Endothelial cell of umbilical vein (primary cell): ENCODE results near the gene RFX7. TPM values are rescaled to one million over a fixed set of nuclear protein-coding genes. Genes with fewer than 3 reads are reported as not detected.

ENCODE experiments used
- BruUV-seq: library from RNA; stranded (reverse); fragments of 400-500 nt; replicated peaks from 2 replicates; lab custom pipeline; 2021; lab: Mats Ljungman, UMichigan
- CTCF ChIA-PET: fragments of 300-600, 350-600 bp; sonication (Branson Sonifier 250); formaldehyde crosslinking; loops from one replicate; lab custom pipeline; 2021; ENCODE audit warnings: antibody characterized with exemption, inconsistent platforms; lab: Charles Lee
- POLR2A ChIA-PET: fragments of 300-600, 350-600 bp; sonication (Branson Sonifier 250); formaldehyde crosslinking; loops from one replicate; lab custom pipeline; 2021; ENCODE audit warnings: antibody characterized with exemption, inconsistent platforms; lab: Charles Lee
- DNase-seq: peaks from one replicate; pipeline ENCODE4 v3.0.0-alpha.2; 2011; ENCODE audit warnings: low read depth, low spot score
- FAIRE-seq: peaks from 2 replicates; lab custom pipeline; 2011; peaks lifted over from hg19 to GRCh38; lab: Jason Lieb, UNC
- H2AFZ ChIP-seq: 2 replicates; pipeline ENCODE4 v1.6.0; 2012; ENCODE audit warnings: low read depth, low read length, control low read depth, inconsistent platforms
- H3K27ac ChIP-seq: 2 replicates; pipeline ENCODE4 v1.5.1; 2011; ENCODE audit warnings: low read depth, mild to moderate bottlenecking, control low read depth, low read length, moderate library complexity; ENCODE audit not compliant: insufficient read depth
- H3K27me3 ChIP-seq, 2 experiments: 2 replicates each; pipeline versions ENCODE4 v1.6.0 to v1.6.1; 2011; ENCODE audit warnings: low read length in 2 of 2, mixed read lengths in 1 of 2; ENCODE audit not compliant: control insufficient read depth in 2 of 2, insufficient read depth in 2 of 2
- H3K36me3 ChIP-seq, 2 experiments: 2 replicates in 1 of 2; 3 replicates in 1 of 2; pipeline ENCODE4 v1.5.1; 2011; ENCODE audit warnings: low read length in 2 of 2, mild to moderate bottlenecking in 1 of 2, moderate library complexity in 1 of 2; ENCODE audit not compliant: control insufficient read depth in 2 of 2, insufficient read depth in 2 of 2; ENCODE audit errors: extremely low read depth in 1 of 2
- H3K4me1 ChIP-seq: 3 replicates; pipeline ENCODE4 v1.5.1; 2011; ENCODE audit warnings: mild to moderate bottlenecking, low read length; ENCODE audit not compliant: control insufficient read depth, insufficient read depth; ENCODE audit errors: extremely low read depth
- H3K4me2 ChIP-seq: 2 replicates; pipeline ENCODE4 v1.6.1; 2011; ENCODE audit warnings: low read length, control low read depth, mixed read lengths; ENCODE audit not compliant: insufficient read depth
- H3K4me3 ChIP-seq, 3 experiments: fragments of 200-600 bp in 1 of 3; sonication (generic), shearing (Covaris generic) in 1 of 3; replicated peaks in 1 of 3; 2 replicates each; pipeline ENCODE4 v1.5.1; 2011 to 2016; ENCODE audit warnings: control low read depth in 3 of 3, low read length in 3 of 3, mild to moderate bottlenecking in 2 of 3, inconsistent platforms in 1 of 3, low read depth in 1 of 3, moderate library complexity in 1 of 3; ENCODE audit not compliant: insufficient read depth in 1 of 3
- H3K79me2 ChIP-seq: 2 replicates; pipeline ENCODE4 v1.6.0; 2012; ENCODE audit warnings: low read length, inconsistent platforms; ENCODE audit not compliant: control insufficient read depth, insufficient read depth
- H3K9ac ChIP-seq: replicated peaks from 2 replicates; pipeline ENCODE3; 2011; ENCODE audit warnings: low read length, control low read depth; ENCODE audit not compliant: insufficient read depth; ENCODE audit errors: extremely low read depth
- H3K9me1 ChIP-seq: replicated peaks from 3 replicates; pipeline ENCODE4 v1.6.0; 2011; ENCODE audit warnings: mild to moderate bottlenecking, low read length; ENCODE audit not compliant: control insufficient read depth, insufficient read depth; ENCODE audit errors: extremely low read depth
- H3K9me3 ChIP-seq: replicated peaks from 2 replicates; pipeline ENCODE4 v1.5.1; 2012; ENCODE audit warnings: low read length, inconsistent platforms; ENCODE audit not compliant: control insufficient read depth, insufficient read depth
- H4K20me1 ChIP-seq: replicated peaks from 2 replicates; pipeline ENCODE3; 2011; ENCODE audit warnings: mild to moderate bottlenecking, low read length; ENCODE audit not compliant: control insufficient read depth, insufficient read depth; ENCODE audit errors: extremely low read depth
- EZH2 ChIP-seq: IDR thresholded peaks from 2 replicates; pipeline ENCODE4 v1.6.1; 2012; ENCODE audit warnings: borderline replicate concordance, low read depth, mild to moderate bottlenecking, moderate library complexity, low read length, inconsistent platforms; ENCODE audit not compliant: severe bottlenecking
- FOS ChIP-seq: IDR thresholded peaks from 2 replicates; pipeline ENCODE4 v1.6.1; 2011; ENCODE audit warnings: mild to moderate bottlenecking, low read length, moderate library complexity, borderline replicate concordance; ENCODE audit not compliant: insufficient read depth
- GATA2 ChIP-seq: IDR thresholded peaks from 2 replicates; pipeline ENCODE4 v1.7.0; 2011; ENCODE audit warnings: low read depth, mild to moderate bottlenecking, moderate library complexity, mixed read lengths, low read length; ENCODE audit not compliant: insufficient read length, insufficient read depth
- JUN ChIP-seq: IDR thresholded peaks from 2 replicates; pipeline ENCODE4 v1.6.1; 2011; ENCODE audit warnings: borderline replicate concordance, low read depth; ENCODE audit not compliant: insufficient read length, insufficient read depth
- MYC ChIP-seq: IDR thresholded peaks from one replicate; pipeline ENCODE4 v1.6.1; 2011; ENCODE audit warnings: mild to moderate bottlenecking, low read depth, low read length
- POLR2A ChIP-seq: IDR thresholded peaks from 2 replicates; pipeline ENCODE4 v1.6.1; 2012; ENCODE audit warnings: low read depth, mild to moderate bottlenecking, control low read depth, low read length
- POLR2AphosphoS5 ChIP-seq: IDR thresholded peaks from 2 replicates; pipeline ENCODE4 v1.6.1; 2012; ENCODE audit warnings: low read depth, mild to moderate bottlenecking, control low read depth, low read length, moderate library complexity; ENCODE audit not compliant: insufficient read depth
- dilution Hi-C: fragments of 300-500 bp; cut with MboI; formaldehyde crosslinking; loops from one replicate; pipeline ENCODE4 v1.15.0; 2019; ENCODE audit warnings: low sequenced_read_pairs; ENCODE audit not compliant: extremely low pct_ligation_motif_present
- intact Hi-C: fragments of 100-400 bp; cut with micrococcal nuclease; formaldehyde crosslinking; loops from one replicate; pipeline ENCODE4 v1.10.0; 2022
- polyA plus RNA-seq, 4 experiments: library from polyadenylated mRNA; depleted of rRNA in 3 of 4; stranded (reverse) in 3 of 4; unstranded in 1 of 4; fragments of >200 nt; gene quantifications; 2 replicates each; pipeline versions ENCODE4 v1.2.1 to v1.2.3, GENCODE V29; 2011 to 2012; ENCODE audit warnings: missing spikeins in 1 of 4
- total RNA-seq: library from RNA; stranded (reverse); gene quantifications from 2 replicates; pipeline ENCODE4 v1.2.3, GENCODE V29; 2021
- TF ChIP-seq, protein P1 (sequence below): IDR thresholded peaks from 2 replicates; pipeline ENCODE4 v1.6.1; 2011; ENCODE audit not compliant: insufficient read depth, insufficient read length
- TF ChIP-seq, protein P2 (sequence below), 2 donors: IDR thresholded peaks; 1 replicate in 1 of 2; 2 replicates in 1 of 2; pipeline ENCODE4 v1.5.1; 2011; ENCODE audit warnings: low read length in 2 of 2, mild to moderate bottlenecking in 2 of 2, moderate library complexity in 2 of 2, control low read depth in 1 of 2, inconsistent platforms in 1 of 2, low read depth in 1 of 2; ENCODE audit not compliant: insufficient read depth in 1 of 2; ENCODE audit errors: extremely low read depth in 1 of 2

The RFX7 gene
- total and polyA plus RNA-seq, 2 donors (not counting 3 experiments of a cell fraction or from before 2014, with no cell fraction given), result 6.3 to 23.0 TPM

DNA sequence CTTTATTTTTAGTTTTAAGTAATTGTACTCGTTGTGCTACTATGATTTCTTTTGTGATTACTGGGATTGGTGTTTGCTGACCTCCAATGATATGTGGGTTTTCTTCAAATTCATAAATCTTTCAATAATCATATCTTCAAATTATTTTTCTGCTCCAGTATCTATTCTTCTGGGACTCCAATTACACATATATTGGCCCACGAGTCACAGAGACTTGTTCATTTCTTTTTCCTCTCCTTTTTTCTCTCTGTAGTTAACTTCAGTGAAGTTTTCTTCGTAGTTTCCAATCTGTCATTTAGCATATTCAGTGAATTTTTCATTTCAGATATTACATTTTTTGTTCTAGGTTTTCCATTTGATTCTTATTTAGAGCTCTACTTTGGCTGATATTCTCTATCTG is 21.4 kb downstream of the RFX7 start:
- BruUV-seq, result no TSS peak
- Histone ChIP-seq H4K20me1 (peaks cover 4% of the 10 kb centered on the region), H3K4me1 (no peaks in the 10 kb centered on the region), H2AFZ (no peak overlapping the region), H3K4me2 (no peak overlapping the region), H3K4me3 (no peak overlapping the region), H3K27me3 (no peaks in the 10 kb centered on the region), H3K9ac (no peak overlapping the region), H3K27ac (no peak overlapping the region), H3K9me3 (no peaks in the 10 kb centered on the region), H3K79me2 (peaks cover 32% of the 10 kb centered on the region), H3K36me3 (no peaks in the 10 kb centered on the region), H3K9me1 (no peaks in the 10 kb centered on the region)
- FAIRE-seq (no peak), DNase-seq (no peak)
- CTCF ChIA-PET, result no interaction called here
- intact Hi-C loops (no loop called here), dilution Hi-C loops (no loop called here)
- TF ChIP-seq, protein P1, sequence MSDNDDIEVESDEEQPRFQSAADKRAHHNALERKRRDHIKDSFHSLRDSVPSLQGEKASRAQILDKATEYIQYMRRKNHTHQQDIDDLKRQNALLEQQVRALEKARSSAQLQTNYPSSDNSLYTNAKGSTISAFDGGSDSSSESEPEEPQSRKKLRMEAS, result no peak
- TF ChIP-seq GATA2, result no peak
- POLR2A ChIA-PET, result no interaction called here

DNA sequence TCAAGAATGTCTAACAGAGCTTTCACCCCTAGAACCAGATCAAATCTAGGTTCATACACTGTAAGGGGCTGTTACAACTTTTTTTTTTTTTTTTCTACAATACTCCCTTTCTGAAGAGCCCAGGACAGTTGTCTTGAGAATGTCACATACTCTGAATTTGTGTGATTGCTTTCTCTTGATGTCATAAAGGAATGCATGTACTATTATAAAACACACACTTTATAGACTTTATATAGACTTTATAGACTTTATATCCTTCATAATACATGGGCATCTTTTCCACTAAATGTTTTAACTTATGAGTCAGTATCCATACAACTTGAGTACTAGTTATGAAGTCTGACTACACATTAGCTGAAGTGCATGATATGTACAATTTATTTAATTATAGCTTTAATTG is 26.3 kb downstream of the RFX7 start:
- TF ChIP-seq POLR2AphosphoS5, result no peak
- TF ChIP-seq, protein P2, sequence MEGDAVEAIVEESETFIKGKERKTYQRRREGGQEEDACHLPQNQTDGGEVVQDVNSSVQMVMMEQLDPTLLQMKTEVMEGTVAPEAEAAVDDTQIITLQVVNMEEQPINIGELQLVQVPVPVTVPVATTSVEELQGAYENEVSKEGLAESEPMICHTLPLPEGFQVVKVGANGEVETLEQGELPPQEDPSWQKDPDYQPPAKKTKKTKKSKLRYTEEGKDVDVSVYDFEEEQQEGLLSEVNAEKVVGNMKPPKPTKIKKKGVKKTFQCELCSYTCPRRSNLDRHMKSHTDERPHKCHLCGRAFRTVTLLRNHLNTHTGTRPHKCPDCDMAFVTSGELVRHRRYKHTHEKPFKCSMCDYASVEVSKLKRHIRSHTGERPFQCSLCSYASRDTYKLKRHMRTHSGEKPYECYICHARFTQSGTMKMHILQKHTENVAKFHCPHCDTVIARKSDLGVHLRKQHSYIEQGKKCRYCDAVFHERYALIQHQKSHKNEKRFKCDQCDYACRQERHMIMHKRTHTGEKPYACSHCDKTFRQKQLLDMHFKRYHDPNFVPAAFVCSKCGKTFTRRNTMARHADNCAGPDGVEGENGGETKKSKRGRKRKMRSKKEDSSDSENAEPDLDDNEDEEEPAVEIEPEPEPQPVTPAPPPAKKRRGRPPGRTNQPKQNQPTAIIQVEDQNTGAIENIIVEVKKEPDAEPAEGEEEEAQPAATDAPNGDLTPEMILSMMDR (IDR thresholded peaks at IDR 0.05; ENCODE audit: extremely low read depth in 1 of 2, insufficient read depth in 1 of 2, low read depth in 1 of 2, low read length in 2 of 2), result no peak
- no peak for TF ChIP-seq POLR2A
- no peak for TF ChIP-seq GATA2
- TF ChIP-seq, protein P1, result no peak
- no peak for TF ChIP-seq JUN
- TF ChIP-seq FOS, result no peak
- no peak for TF ChIP-seq MYC
- TF ChIP-seq EZH2, result no peak
- no peaks in the 10 kb centered on the region for H3K36me3 ChIP-seq
- ChIA-PET POLR2A (no interaction called here), CTCF (interaction anchor here (0.8 to 2.2 kb wide), 3 partner anchors 8 to 18 kb away, joined by 3 to 8 read pairs (median 4); no protein-coding TSS in a partner anchor)
- no peak for DNase-seq
- H3K9ac ChIP-seq, result no peak overlapping the region
- no peak overlapping the region for H2AFZ ChIP-seq
- intact Hi-C loops, result no loop called here
- H3K4me3 ChIP-seq, result no peak overlapping the region
- H3K9me1 ChIP-seq, result peaks cover 3% of the 10 kb centered on the region
- no peaks in the 10 kb centered on the region for H3K4me1 ChIP-seq
- no TSS peak for BruUV-seq
- no peaks in the 10 kb centered on the region for H3K27me3 ChIP-seq
- no peak overlapping the region for H3K27ac ChIP-seq
- no peak for FAIRE-seq
- peaks cover 33% of the 10 kb centered on the region for H3K79me2 ChIP-seq
- dilution Hi-C loops, result no loop called here
- no peak overlapping the region for H3K4me2 ChIP-seq
- peaks cover 2% of the 10 kb centered on the region for H4K20me1 ChIP-seq
- no peaks in the 10 kb centered on the region for H3K9me3 ChIP-seq
